Measurements from ENCODE around the gene MMP24OS.

The MMP24OS gene

GRCh38 chr20:35294293-35294685, 16.4 kb upstream of the MMP24OS start:
- no peak overlapping the region for H3K4me3 ChIP-seq (ENCODE audit: low read length)
- no peak for DNase-seq
- no peak overlapping the region for H3K4ac ChIP-seq (ENCODE audit: low read depth, low read length)
- H3K23ac ChIP-seq (ENCODE audit: low read length) = no peak overlapping the region
- no peak overlapping the region for H3K4me2 ChIP-seq (ENCODE audit: low read length)
- no peak overlapping the region for H2BK5ac ChIP-seq (ENCODE audit: low read length)
- no peak overlapping the region for H2AK5ac ChIP-seq (ENCODE audit: low read length)
- no peak overlapping the region for H2BK120ac ChIP-seq (ENCODE audit: low read depth, low read length)
- H3K36me3 ChIP-seq (ENCODE audit: control insufficient read depth, insufficient read depth, low read length) = no peaks in the 10 kb centered on the region
- WGBS (ENCODE audit: extremely low coverage, insufficient coverage, low lambda C conversion rate) = no CpG with 5 or more reads among the region's 5 CpGs
- H3K27ac ChIP-seq (ENCODE audit: low read depth, low read length) = no peak overlapping the region
- H2BK15ac ChIP-seq (replicated peaks; ENCODE audit: low read depth) = no peak overlapping the region
- H4K5ac ChIP-seq (ENCODE audit: low read length) = no peak overlapping the region
- no peak overlapping the region for H3K18ac ChIP-seq (ENCODE audit: low read length)
- no peaks in the 10 kb centered on the region for H3K79me1 ChIP-seq (ENCODE audit: low read length)
- no peak overlapping the region for H4K8ac ChIP-seq (ENCODE audit: low read depth, low read length)
- no peaks in the 10 kb centered on the region for H3K79me2 ChIP-seq (ENCODE audit: control insufficient read depth, insufficient read depth, low read length)
- H3K56ac ChIP-seq (ENCODE audit: low read length) = no peak overlapping the region
- H3K9ac ChIP-seq (ENCODE audit: low read length) = no peak overlapping the region
- H3K27me3 ChIP-seq (ENCODE audit: insufficient read depth, low read length, poor library complexity) = no peaks in the 10 kb centered on the region
- no peaks in the 10 kb centered on the region for H3K4me1 ChIP-seq (ENCODE audit: control insufficient read depth, low read depth, low read length)

- Histone ChIP-seq H2AK5ac (ENCODE audit: low read length) (no peak overlapping the region), H3K4me1 (ENCODE audit: control insufficient read depth, low read depth, low read length) (no peaks in the 10 kb centered on the region), H3K23ac (ENCODE audit: low read length) (no peak overlapping the region), H3K4me2 (ENCODE audit: low read length) (no peak overlapping the region), H3K4ac (ENCODE audit: low read depth, low read length) (no peak overlapping the region), H2BK15ac (replicated peaks; ENCODE audit: low read depth) (no peak overlapping the region), H3K18ac (ENCODE audit: low read length) (no peak overlapping the region), H3K79me2 (ENCODE audit: control insufficient read depth, insufficient read depth, low read length) (no peaks in the 10 kb centered on the region), H3K9ac (ENCODE audit: low read length) (no peak overlapping the region), H3K4me3 (ENCODE audit: low read length) (no peak overlapping the region), H4K8ac (ENCODE audit: low read depth, low read length) (no peak overlapping the region), H3K36me3 (ENCODE audit: control insufficient read depth, insufficient read depth, low read length) (no peaks in the 10 kb centered on the region), H4K5ac (ENCODE audit: low read length) (no peak overlapping the region), H3K27ac (ENCODE audit: low read depth, low read length) (no peak overlapping the region), H3K79me1 (ENCODE audit: low read length) (no peaks in the 10 kb centered on the region), H3K56ac (ENCODE audit: low read length) (no peak overlapping the region), H3K27me3 (ENCODE audit: insufficient read depth, low read length, poor library complexity) (no peaks in the 10 kb centered on the region), H2BK120ac (ENCODE audit: low read depth, low read length) (no peak overlapping the region), H2BK5ac (ENCODE audit: low read length) (no peak overlapping the region)
- no CpG with 5 or more reads among the region's 19 CpGs for WGBS (ENCODE audit: extremely low coverage, insufficient coverage, low lambda C conversion rate)
- no peak for DNase-seq
These were observed 15.7 kb upstream of the MMP24OS start for GRCh38 chr20:35293303-35294292.

GRCh38 chr20:35292504-35293285, 14.8 kb upstream of the MMP24OS start:
- WGBS (ENCODE audit: extremely low coverage, insufficient coverage, low lambda C conversion rate) = no CpG with 5 or more reads among the region's 23 CpGs
- Histone ChIP-seq H2AK5ac (ENCODE audit: low read length) (no peak overlapping the region), H4K8ac (ENCODE audit: low read depth, low read length) (no peak overlapping the region)

GRCh38 chr20:35291654-35292503, 14.0 kb upstream of the MMP24OS start, which contains the start of gene FAM83C:
Gene FAM83C, minus strand, starts transcription at chr20:35292425. Its CDS starts 121 bp downstream, at chr20:35292304.
- H3K4me1 ChIP-seq (ENCODE audit: control insufficient read depth, low read depth, low read length) = no peaks in the 10 kb centered on the region
- no peak within 1 kb of the TSS for H2BK15ac ChIP-seq (replicated peaks; ENCODE audit: low read depth)
- DNase-seq = no peak
- H4K8ac ChIP-seq (ENCODE audit: low read depth, low read length) = no peak within 1 kb of the TSS
- WGBS (ENCODE audit: extremely low coverage, insufficient coverage, low lambda C conversion rate) = no CpG with 5 or more reads among the region's 40 CpGs
- H3K79me2 ChIP-seq (ENCODE audit: control insufficient read depth, insufficient read depth, low read length) = no peaks in the 10 kb centered on the region
- no peak within 1 kb of the TSS for H3K4me3 ChIP-seq (ENCODE audit: low read length)
- no peak within 1 kb of the TSS for H3K27ac ChIP-seq (ENCODE audit: low read depth, low read length)
- H3K4me2 ChIP-seq (ENCODE audit: low read length) = no peak within 1 kb of the TSS
- no peak within 1 kb of the TSS for H2AK5ac ChIP-seq (ENCODE audit: low read length)
- H3K18ac ChIP-seq (ENCODE audit: low read length) = no peak within 1 kb of the TSS
- H2BK120ac ChIP-seq (ENCODE audit: low read depth, low read length) = no peak within 1 kb of the TSS
- no peak within 1 kb of the TSS for H3K23ac ChIP-seq (ENCODE audit: low read length)
- H4K5ac ChIP-seq (ENCODE audit: low read length) = no peak within 1 kb of the TSS
- no peaks in the 10 kb centered on the region for H3K79me1 ChIP-seq (ENCODE audit: low read length)
- H3K27me3 ChIP-seq (ENCODE audit: insufficient read depth, low read length, poor library complexity) = no peaks in the 10 kb centered on the region
- H3K9ac ChIP-seq (ENCODE audit: low read length) = no peak within 1 kb of the TSS
- H3K36me3 ChIP-seq (ENCODE audit: control insufficient read depth, insufficient read depth, low read length) = no peaks in the 10 kb centered on the region
- H3K56ac ChIP-seq (ENCODE audit: low read length) = no peak within 1 kb of the TSS
- no peak within 1 kb of the TSS for H2BK5ac ChIP-seq (ENCODE audit: low read length)
- H3K4ac ChIP-seq (ENCODE audit: low read depth, low read length) = no peak within 1 kb of the TSS

More at GRCh38 chr20:35292504-35293285, 14.8 kb upstream of the MMP24OS start:
- H3K4ac ChIP-seq (ENCODE audit: low read depth, low read length) = no peak overlapping the region
- no peaks in the 10 kb centered on the region for H3K27me3 ChIP-seq (ENCODE audit: insufficient read depth, low read length, poor library complexity)
- H3K56ac ChIP-seq (ENCODE audit: low read length) = no peak overlapping the region
- H3K27ac ChIP-seq (ENCODE audit: low read depth, low read length) = no peak overlapping the region
- no peak overlapping the region for H4K5ac ChIP-seq (ENCODE audit: low read length)
- no peak overlapping the region for H2BK120ac ChIP-seq (ENCODE audit: low read depth, low read length)
- no peak overlapping the region for H2BK5ac ChIP-seq (ENCODE audit: low read length)
- H3K4me3 ChIP-seq (ENCODE audit: low read length) = no peak overlapping the region
- no peaks in the 10 kb centered on the region for H3K4me1 ChIP-seq (ENCODE audit: control insufficient read depth, low read depth, low read length)
- no peak overlapping the region for H3K9ac ChIP-seq (ENCODE audit: low read length)
- DNase-seq = no peak
- H3K36me3 ChIP-seq (ENCODE audit: control insufficient read depth, insufficient read depth, low read length) = no peaks in the 10 kb centered on the region
- H2BK15ac ChIP-seq (replicated peaks; ENCODE audit: low read depth) = no peak overlapping the region
- H3K79me1 ChIP-seq (ENCODE audit: low read length) = no peaks in the 10 kb centered on the region
- no peaks in the 10 kb centered on the region for H3K79me2 ChIP-seq (ENCODE audit: control insufficient read depth, insufficient read depth, low read length)
- no peak overlapping the region for H3K4me2 ChIP-seq (ENCODE audit: low read length)
- H3K18ac ChIP-seq (ENCODE audit: low read length) = no peak overlapping the region
- H3K23ac ChIP-seq (ENCODE audit: low read length) = no peak overlapping the region

GRCh38 chr20:35290887-35291417, 13.0 kb upstream of the MMP24OS start:
- Histone ChIP-seq H3K4me3 (ENCODE audit: low read length) (no peak overlapping the region), H4K8ac (ENCODE audit: low read depth, low read length) (no peak overlapping the region), H3K79me2 (ENCODE audit: control insufficient read depth, insufficient read depth, low read length) (no peaks in the 10 kb centered on the region), H2BK15ac (replicated peaks; ENCODE audit: low read depth) (no peak overlapping the region), H3K27ac (ENCODE audit: low read depth, low read length) (no peak overlapping the region), H3K4me1 (ENCODE audit: control insufficient read depth, low read depth, low read length) (no peaks in the 10 kb centered on the region), H3K18ac (ENCODE audit: low read length) (no peak overlapping the region), H2BK5ac (ENCODE audit: low read length) (no peak overlapping the region), H3K36me3 (ENCODE audit: control insufficient read depth, insufficient read depth, low read length) (no peaks in the 10 kb centered on the region), H2BK120ac (ENCODE audit: low read depth, low read length) (no peak overlapping the region), H2AK5ac (ENCODE audit: low read length) (no peak overlapping the region), H3K23ac (ENCODE audit: low read length) (no peak overlapping the region), H3K56ac (ENCODE audit: low read length) (no peak overlapping the region), H3K27me3 (ENCODE audit: insufficient read depth, low read length, poor library complexity) (no peaks in the 10 kb centered on the region), H3K9ac (ENCODE audit: low read length) (no peak overlapping the region), H4K5ac (ENCODE audit: low read length) (no peak overlapping the region), H3K4me2 (ENCODE audit: low read length) (no peak overlapping the region), H3K4ac (ENCODE audit: low read depth, low read length) (no peak overlapping the region), H3K79me1 (ENCODE audit: low read length) (no peaks in the 10 kb centered on the region)
- DNase-seq = no peak
- no CpG with 5 or more reads among the region's 7 CpGs for WGBS (ENCODE audit: extremely low coverage, insufficient coverage, low lambda C conversion rate)

All from mesendoderm (in vitro differentiated cells).